ENCODE measurements around the gene SLC35F1. TPM values are rescaled to one million over a fixed set of nuclear protein-coding genes. Genes with fewer than 3 reads are reported as not detected.

The SLC35F1 gene
- total and polyA plus RNA-seq, 7 donors, result 0.04 to 0.32 (median 0.14) TPM; not detected in 1

DNA sequence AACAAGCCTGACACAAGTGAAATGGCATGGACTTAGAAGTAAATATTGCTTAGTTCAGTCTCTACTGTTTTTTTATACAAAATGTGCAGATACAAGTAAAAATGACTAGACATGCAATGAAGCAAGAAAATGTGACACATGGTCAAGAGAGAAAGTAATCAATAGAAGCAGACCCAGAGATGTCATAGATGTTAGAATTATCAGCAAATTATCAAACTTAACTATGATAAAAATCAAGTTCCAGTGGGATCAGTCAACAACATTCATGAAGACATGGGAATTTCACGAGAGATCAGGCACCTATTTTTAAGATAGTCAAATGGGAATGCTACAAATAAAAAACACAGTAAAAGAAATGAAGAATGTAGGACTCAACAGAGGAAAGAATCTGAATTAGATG lies 267.0 kb downstream of the SLC35F1 start:
- H3K36me3 ChIP-seq (ENCODE audit: insufficient read depth in 1 of 2, low read depth in 1 of 2), result no peaks in the 10 kb centered on the region
- 61 to 83% (median 66%) methylated on average over 1 of the region's 1 CpG for WGBS, 3 donors
- no peak overlapping the region for H3K4me3 ChIP-seq
- intact Hi-C loops (cut with DNase I), result no loop called here
- ATAC-seq, result no peak
- H3K9me3 ChIP-seq, result peaks cover 8% of the 10 kb centered on the region
- no peak overlapping the region for H3K27ac ChIP-seq
- no peaks in the 10 kb centered on the region for H3K4me1 ChIP-seq
- DNase-seq, result no peak
- peaks cover 0 to 1% (median 0%) of the 10 kb centered on the region in 3 donors for H3K27me3 ChIP-seq (ENCODE audit: insufficient read depth in 3 of 3, low read length in 2 of 3)
- TF ChIP-seq, protein P1, sequence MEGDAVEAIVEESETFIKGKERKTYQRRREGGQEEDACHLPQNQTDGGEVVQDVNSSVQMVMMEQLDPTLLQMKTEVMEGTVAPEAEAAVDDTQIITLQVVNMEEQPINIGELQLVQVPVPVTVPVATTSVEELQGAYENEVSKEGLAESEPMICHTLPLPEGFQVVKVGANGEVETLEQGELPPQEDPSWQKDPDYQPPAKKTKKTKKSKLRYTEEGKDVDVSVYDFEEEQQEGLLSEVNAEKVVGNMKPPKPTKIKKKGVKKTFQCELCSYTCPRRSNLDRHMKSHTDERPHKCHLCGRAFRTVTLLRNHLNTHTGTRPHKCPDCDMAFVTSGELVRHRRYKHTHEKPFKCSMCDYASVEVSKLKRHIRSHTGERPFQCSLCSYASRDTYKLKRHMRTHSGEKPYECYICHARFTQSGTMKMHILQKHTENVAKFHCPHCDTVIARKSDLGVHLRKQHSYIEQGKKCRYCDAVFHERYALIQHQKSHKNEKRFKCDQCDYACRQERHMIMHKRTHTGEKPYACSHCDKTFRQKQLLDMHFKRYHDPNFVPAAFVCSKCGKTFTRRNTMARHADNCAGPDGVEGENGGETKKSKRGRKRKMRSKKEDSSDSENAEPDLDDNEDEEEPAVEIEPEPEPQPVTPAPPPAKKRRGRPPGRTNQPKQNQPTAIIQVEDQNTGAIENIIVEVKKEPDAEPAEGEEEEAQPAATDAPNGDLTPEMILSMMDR (IDR thresholded peaks at IDR 0.05), result no peak

DNA sequence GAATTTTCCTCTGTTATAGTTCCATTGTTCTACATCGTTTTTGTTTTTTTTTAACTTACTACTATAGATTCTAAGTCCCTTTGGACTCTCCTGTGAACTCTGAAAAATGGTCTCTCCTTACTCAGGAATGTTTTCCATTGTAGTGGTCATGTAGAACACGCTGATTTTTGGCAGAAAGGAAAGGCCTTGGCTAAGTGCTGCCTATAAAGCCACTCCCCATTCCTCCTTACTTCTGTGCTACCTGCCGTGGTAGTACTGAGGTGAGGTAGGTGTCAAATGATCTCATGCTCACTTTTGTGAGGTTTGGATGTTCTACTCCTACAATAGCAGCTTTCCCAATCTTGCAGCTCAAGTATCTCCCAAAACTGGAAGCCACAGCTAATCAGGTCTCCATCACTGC lies 270.7 kb downstream of the SLC35F1 start:
- DNase-seq, result no peak
- H3K4me3 ChIP-seq, result no peak overlapping the region
- peaks cover 0 to 1% (median 0%) of the 10 kb centered on the region in 3 donors for H3K27me3 ChIP-seq (ENCODE audit: insufficient read depth in 3 of 3, low read length in 2 of 3)
- ATAC-seq, result no peak
- no peak overlapping the region for H3K27ac ChIP-seq
- H3K9me3 ChIP-seq, result peaks cover 8% of the 10 kb centered on the region
- WGBS, 3 donors, result 54 to 70% (median 61%) methylated on average over 3 of the region's 3 CpGs
- no peaks in the 10 kb centered on the region for H3K36me3 ChIP-seq (ENCODE audit: insufficient read depth in 1 of 2, low read depth in 1 of 2)
- intact Hi-C loops (cut with DNase I), result no loop called here
- no peaks in the 10 kb centered on the region for H3K4me1 ChIP-seq
- TF ChIP-seq, protein P1 (IDR thresholded peaks at IDR 0.05), result no peak

DNA sequence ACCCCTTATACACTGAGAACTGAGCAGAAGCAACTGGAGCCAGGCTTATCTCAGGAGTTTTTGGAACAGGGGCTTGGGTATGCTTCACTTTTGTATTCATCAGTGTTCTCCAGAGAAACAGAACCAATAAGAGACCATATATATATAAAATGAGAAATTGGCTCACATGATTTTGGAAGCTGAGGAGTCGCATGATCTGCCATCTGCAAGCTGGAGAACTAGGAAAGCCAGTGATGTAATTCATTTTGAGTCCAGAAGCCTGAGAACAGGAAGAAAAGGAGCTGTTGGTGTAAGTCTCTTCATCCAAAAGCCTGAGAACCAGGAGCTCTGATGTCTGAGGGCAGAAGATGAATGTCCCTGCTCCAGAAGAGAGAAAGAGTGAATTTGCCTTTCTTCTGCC lies 272.0 kb downstream of the SLC35F1 start:
- Histone ChIP-seq H3K36me3 (ENCODE audit: insufficient read depth in 1 of 2, low read depth in 1 of 2) (no peaks in the 10 kb centered on the region), H3K9me3 (peaks cover 8% of the 10 kb centered on the region), H3K27ac (no peak overlapping the region), H3K4me3 (no peak overlapping the region), H3K27me3 (ENCODE audit: insufficient read depth in 3 of 3, low read length in 2 of 3) (peaks cover 0 to 1% (median 0%) of the 10 kb centered on the region in 3 donors), H3K4me1 (no peaks in the 10 kb centered on the region)
- TF ChIP-seq, protein P1 (IDR thresholded peaks at IDR 0.05), result no peak
- DNase-seq (no peak), ATAC-seq (no peak)
- intact Hi-C loops (cut with DNase I), result no loop called here
- WGBS, 3 donors, result 66 to 80% (median 74%) methylated on average over 1 of the region's 1 CpG

DNA sequence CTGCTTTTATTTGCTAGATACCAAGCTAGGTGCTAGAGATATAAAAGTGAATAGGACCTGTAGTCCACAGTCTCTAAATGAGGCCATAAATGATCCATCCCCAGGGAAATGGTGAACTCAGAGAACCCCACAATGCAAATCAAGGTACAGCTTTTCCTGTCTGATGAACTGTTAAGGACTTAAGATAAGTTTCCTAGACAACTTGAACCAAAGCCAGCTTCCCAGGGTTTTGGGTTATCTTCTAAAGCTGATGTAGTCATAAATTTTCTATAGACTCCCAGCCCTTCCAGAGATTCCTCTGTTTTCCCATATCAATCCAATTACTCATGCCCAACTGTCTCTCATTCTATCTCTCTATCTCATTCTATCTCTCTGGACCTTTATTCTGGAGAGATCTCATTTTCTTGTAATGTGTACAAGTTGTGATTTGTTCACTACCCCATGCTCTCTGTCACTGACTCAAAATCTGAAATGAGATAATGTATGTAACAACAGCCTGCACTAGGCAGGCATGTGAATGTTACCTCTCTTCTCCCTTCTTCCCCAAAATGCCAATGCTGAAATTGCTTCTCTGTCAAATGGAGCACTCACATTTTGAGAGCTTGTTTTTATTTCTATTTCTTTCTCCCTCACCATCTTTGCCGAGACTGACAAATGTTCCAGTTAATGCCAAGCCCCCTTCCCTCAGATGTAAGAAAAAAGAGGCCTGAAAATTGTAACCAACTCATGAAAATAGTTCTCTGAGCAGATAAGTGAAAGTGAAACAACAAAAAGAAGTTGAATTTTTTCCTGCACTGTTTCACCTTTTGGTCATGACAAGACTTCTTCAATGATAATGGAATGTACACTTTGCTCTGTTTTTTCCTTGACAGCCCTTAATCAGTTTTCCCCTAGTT lies 279.9 kb downstream of the SLC35F1 start:
- intact Hi-C loops (cut with DNase I), result no loop called here
- H3K27me3 ChIP-seq (ENCODE audit: insufficient read depth in 3 of 3, low read length in 2 of 3), result no peaks in the 10 kb centered on the region
- no peak for ATAC-seq
- DNase-seq, result no peak
- no peaks in the 10 kb centered on the region for H3K9me3 ChIP-seq
- peak overlapping the region; percentile 47 for H3K27ac ChIP-seq
- WGBS, 3 donors, result 6 to 43% (median 17%) methylated on average over 1 of the region's 1 CpG
- H3K4me3 ChIP-seq, result peak overlapping the region; percentile 10
- TF ChIP-seq, protein P1 (IDR thresholded peaks at IDR 0.05), result no peak
- H3K4me1 ChIP-seq, result peaks cover 22% of the 10 kb centered on the region
- H3K36me3 ChIP-seq (ENCODE audit: insufficient read depth in 1 of 2, low read depth in 1 of 2), result no peaks in the 10 kb centered on the region
